GM12878 (cell line): ENCODE measurements around the gene TACR3. TPM values are rescaled to one million over a fixed set of nuclear protein-coding genes. Genes with fewer than 3 reads are reported as not detected.

Source experiments
- ATAC-seq: fragments of 200-7000 bp; cut with Tn5 transposase; 3 replicates; pipeline ENCODE4 v1.9.1; 2020; ENCODE audit warnings: mild to moderate bottlenecking, moderate library complexity
- BruUV-seq: library from RNA; stranded (reverse); fragments of 400-500 nt; replicated peaks from 2 replicates; lab custom pipeline; 2021; lab: Mats Ljungman, UMichigan
- CTCF ChIA-PET: fragments of 300-600 bp; sonication (Branson Sonifier 250); formaldehyde crosslinking; extraction: SDS; loops from one replicate; lab custom pipeline; 2021; ENCODE audit warnings: inconsistent platforms; lab: Yijun Ruan, JAX
- POLR2A ChIA-PET: fragments of 350-600 bp; formaldehyde crosslinking; extraction: SDS; loops from one replicate; lab custom pipeline; 2021; ENCODE audit warnings: inconsistent platforms; lab: Charles Lee
- RAD21 ChIA-PET: fragments of 300-600 bp; sonication (Branson Sonifier 250); formaldehyde crosslinking; loops from one replicate; lab custom pipeline; 2023; ENCODE audit warnings: antibody characterized with exemption; ENCODE audit not compliant: unreplicated experiment; lab: Charles Lee
- SMC1A ChIA-PET: fragments of 300-600 bp; sonication (Branson Sonifier 250); formaldehyde crosslinking; loops from one replicate; lab custom pipeline; 2023; ENCODE audit not compliant: unreplicated experiment, uncharacterized antibody; lab: Charles Lee
- DNase-seq: peaks from one replicate; pipeline ENCODE4 v3.0.0-alpha.2; 2011; ENCODE audit warnings: low read depth, low spot score
- FAIRE-seq: peaks from 3 replicates; lab custom pipeline; 2011; peaks lifted over from hg19 to GRCh38; lab: Jason Lieb, UNC
- H2AFZ ChIP-seq: 2 replicates; pipeline ENCODE4 v1.6.0; 2011; ENCODE audit warnings: low read depth, low read length, control low read depth; ENCODE audit not compliant: control insufficient read depth
- H3K27ac ChIP-seq: 2 replicates; pipeline ENCODE4 v1.5.1; 2011; ENCODE audit warnings: control low read depth; ENCODE audit not compliant: control insufficient read depth, insufficient read depth
- H3K27me3 ChIP-seq, 2 experiments: replicated peaks in 1 of 2; 2 replicates each; pipeline versions ENCODE4 v1.6.0 to v1.6.1; 2011; ENCODE audit warnings: low read length in 1 of 2; ENCODE audit not compliant: control insufficient read depth in 2 of 2, insufficient read depth in 2 of 2
- H3K36me3 ChIP-seq, 2 experiments: 2 replicates each; pipeline ENCODE4 v1.5.1; 2011; ENCODE audit warnings: low read length in 1 of 2; ENCODE audit not compliant: control insufficient read depth in 2 of 2, insufficient read depth in 2 of 2
- H3K4me1 ChIP-seq: 2 replicates; pipeline ENCODE4 v1.6.1; 2011; ENCODE audit warnings: mild to moderate bottlenecking, low read length, moderate library complexity, mixed read lengths; ENCODE audit not compliant: control insufficient read depth, insufficient read depth
- H3K4me2 ChIP-seq: 2 replicates; pipeline ENCODE4 v1.6.0; 2011; ENCODE audit warnings: control low read depth; ENCODE audit not compliant: control insufficient read depth, insufficient read depth
- H3K4me3 ChIP-seq: fragments of 200-600 bp; sonication (generic); 2 replicates; pipeline ENCODE4 v1.5.1; 2016
- H3K79me2 ChIP-seq: 2 replicates; pipeline ENCODE4 v1.6.0; 2011; ENCODE audit warnings: low read length; ENCODE audit not compliant: control insufficient read depth, insufficient read depth
- H3K9ac ChIP-seq: 2 replicates; pipeline ENCODE4 v1.8.0; 2011; ENCODE audit warnings: low read length, control low read depth, mixed read lengths; ENCODE audit not compliant: control insufficient read depth, insufficient read depth
- H3K9me3 ChIP-seq: replicated peaks from 3 replicates; pipeline ENCODE4 v1.5.1; 2011; ENCODE audit warnings: mild to moderate bottlenecking, low read length; ENCODE audit not compliant: control insufficient read depth, insufficient read depth
- H4K20me1 ChIP-seq: 2 replicates; pipeline ENCODE4 v1.6.0; 2011; ENCODE audit not compliant: control insufficient read depth, insufficient read depth
- ASH2L ChIP-seq: fragments of 300-600, 200-600 bp; sonication (generic); IDR thresholded peaks from 2 replicates; pipeline ENCODE4 v1.6.1; 2017; ENCODE audit warnings: low read depth, mild to moderate bottlenecking, borderline replicate concordance
- CBFB ChIP-seq: IDR thresholded peaks from 2 replicates; pipeline ENCODE4 v1.6.1; 2016; ENCODE audit warnings: antibody characterized with exemption, low read depth
- HSF1 ChIP-seq: fragments of 150-350 bp; IDR thresholded peaks from 2 replicates; pipeline ENCODE4 v1.6.1; 2014; ENCODE audit warnings: mild to moderate bottlenecking, low read depth, low read length
- JUND ChIP-seq: IDR thresholded peaks from 2 replicates; pipeline ENCODE4 v1.6.1; 2012; ENCODE audit warnings: low read depth, mild to moderate bottlenecking, low read length, improper control_type of control experiment, moderate library complexity
- KAT2A ChIP-seq: conservative IDR thresholded peaks from 2 replicates; pipeline ENCODE4 v1.6.1; 2011; ENCODE audit warnings: low read depth, low read length; ENCODE audit not compliant: control insufficient read depth
- LARP7 ChIP-seq: fragments of 450-650 bp; IDR thresholded peaks from 2 replicates; pipeline ENCODE4 v1.6.1; 2017; ENCODE audit warnings: mild to moderate bottlenecking
- MTA3 ChIP-seq: IDR thresholded peaks from 2 replicates; pipeline ENCODE4 v1.6.1; 2012; ENCODE audit warnings: low read length, inconsistent platforms, borderline replicate concordance
- NFXL1 ChIP-seq: fragments of 450-650 bp; IDR thresholded peaks from 2 replicates; pipeline ENCODE4 v1.6.1; 2017; ENCODE audit warnings: antibody characterized with exemption, mild to moderate bottlenecking, borderline replicate concordance
- POLR2AphosphoS2 ChIP-seq: IDR thresholded peaks from 2 replicates; pipeline ENCODE4 v1.6.1; 2011; ENCODE audit warnings: low read depth, mild to moderate bottlenecking, low read length, improper control_type of control experiment, moderate library complexity
- POU2F2 ChIP-seq: IDR thresholded peaks from 3 replicates; pipeline ENCODE4 v1.6.1; 2011; ENCODE audit warnings: low read depth, mild to moderate bottlenecking, low read length, borderline replicate concordance
- PRDM15 ChIP-seq: fragments of 450-650 bp; formaldehyde crosslinking; IDR thresholded peaks from 2 replicates; pipeline ENCODE4 v1.4.0; 2020; ENCODE audit warnings: mild to moderate bottlenecking, moderate library complexity
- SP1 ChIP-seq: IDR thresholded peaks from one replicate; pipeline ENCODE4 v1.6.1; 2011; ENCODE audit warnings: low read depth, low read length
- SREBF2 ChIP-seq: IDR thresholded peaks from 2 replicates; pipeline ENCODE4 v1.6.1; 2012; ENCODE audit warnings: mild to moderate bottlenecking, low read length
- STAT3 ChIP-seq: IDR thresholded peaks from 2 replicates; pipeline ENCODE4 v1.6.1; 2011; ENCODE audit warnings: low read depth, low read length, improper control_type of control experiment
- USF2 ChIP-seq: IDR thresholded peaks from 2 replicates; pipeline ENCODE4 v1.6.1; 2011; ENCODE audit warnings: low read depth, low read length, improper control_type of control experiment, borderline replicate concordance
- ZBTB33 ChIP-seq: fragments of 450-650 bp; IDR thresholded peaks from 2 replicates; pipeline ENCODE4 v1.6.1; 2017; ENCODE audit warnings: mild to moderate bottlenecking
- ZNF24 ChIP-seq: fragments of 450-650 bp; IDR thresholded peaks from 2 replicates; pipeline ENCODE4 v1.6.1; 2017; ENCODE audit warnings: antibody characterized with exemption, mild to moderate bottlenecking
- WGBS: methylation state at CpG from one replicate; pipeline ENCODE4 v1.1.6; 2016; ENCODE audit warnings: low lambda C conversion rate; ENCODE audit not compliant: insufficient replicate concordance, insufficient coverage; ENCODE audit errors: missing lambda C conversion rate; 5-methylcytosine and 5-hydroxymethylcytosine counted together
- in situ Hi-C: fragments of 300-500 bp; cut with MboI; formaldehyde crosslinking; loops from 9 replicates; pipeline ENCODE4 v1.14.3; 2018; ENCODE audit warnings: mixed read lengths
- intact Hi-C: fragments of 100-400 bp; cut with micrococcal nuclease; formaldehyde crosslinking; loops from one replicate; pipeline ENCODE4 v1.14.2; 2022; ENCODE audit not compliant: unreplicated experiment
- polyA plus RNA-seq, 11 experiments: library from polyadenylated mRNA; depleted of rRNA in 4 of 11; unstranded in 6 of 11; stranded (reverse) in 5 of 11; fragments of >200 nt; fragmentation: Nextera tagmentation in 4 of 11; fragmentation: Illumina TruSeq in 1 of 11; extraction: Ambion mirVana in 4 of 11; extraction: Trizol in 1 of 11; gene quantifications; 1 replicate in 1 of 11; 2 replicates in 10 of 11; pipeline versions ENCODE4 v1.2.1 to v1.2.3, GENCODE V29; 2011 to 2016; ENCODE audit warnings: inconsistent platforms in 2 of 11, missing spikeins in 2 of 11, low read depth in 1 of 11
- total RNA-seq, 4 experiments: library from RNA; depleted of rRNA in 3 of 4; stranded (reverse); fragments of >200 nt in 3 of 4; fragmentation: Illumina TruSeq in 1 of 4; extraction: Trizol in 1 of 4; gene quantifications; 2 replicates each; pipeline versions ENCODE4 v1.2.1 to v1.2.3, GENCODE V29; 2013 to 2021

The TACR3 gene
- total and polyA plus RNA-seq, 10 of the 15 experiments (the other 5 are each of a cell fraction or from before 2014, with no cell fraction given): not detected

- no peaks in the 10 kb centered on the region for H4K20me1 ChIP-seq
- ChIA-PET SMC1A (no interaction called here), POLR2A (no interaction called here), RAD21 (no interaction called here), CTCF (interaction anchor here (1.6 kb wide), 1 partner anchor 93 kb away, joined by 3 read pairs; no protein-coding TSS in a partner anchor)
- DNase-seq (no peak), ATAC-seq (no peak), FAIRE-seq (no peak)
- no peaks in the 10 kb centered on the region for H3K9me3 ChIP-seq
- no peak overlapping the region for H3K4me2 ChIP-seq
- in situ Hi-C loops (no loop called here), intact Hi-C loops (no loop called here)
- no TSS peak for BruUV-seq
- 13% methylated on average over 4 of the region's 4 CpGs for WGBS
- H3K27ac ChIP-seq: no peak overlapping the region
- H3K9ac ChIP-seq: no peak overlapping the region
- no peaks in the 10 kb centered on the region for H3K27me3 ChIP-seq
- H2AFZ ChIP-seq: no peak overlapping the region
- no peaks in the 10 kb centered on the region for H3K4me1 ChIP-seq
- no peak overlapping the region for H3K4me3 ChIP-seq
- H3K79me2 ChIP-seq: no peaks in the 10 kb centered on the region
- no peaks in the 10 kb centered on the region for H3K36me3 ChIP-seq
- TF ChIP-seq LARP7 (no peak), HSF1 (no peak), ZNF24 (no peak), JUND (no peak), POLR2AphosphoS2 (no peak), STAT3 (no peak), NFXL1 (no peak), KAT2A (no peak), SREBF2 (no peak), CBFB (no peak), POU2F2 (no peak), SP1 (no peak), USF2 (no peak), ASH2L (no peak), ZBTB33 (no peak), MTA3 (no peak), PRDM15 (CRISPR knock-in tag) (no peak)
Observed at GRCh38 chr4:103567591-103567990, 152.2 kb downstream of the TACR3 start.
